ENCODE results near the gene AKAP7. TPM values are rescaled to one million over a fixed set of nuclear protein-coding genes. Genes with fewer than 3 reads are reported as not detected.

Gene AKAP7
- total RNA-seq, 6 experiments from 2014 or later, result 1.1 to 3.9 (median 3.0) TPM

GRCh38 chr6:131134220-131134979 is 867 bp upstream of the AKAP7 start:
- Mint-ChIP-seq H3K9me3 (no peaks in the 10 kb centered on the region), H3K4me3 (peak overlapping the region; percentile 90), H3K27me3 (ENCODE audit: insufficient read depth) (peaks cover 1% of the 10 kb centered on the region; the same call in 1 of the 2 replicates), H3K27ac (peak overlapping the region; percentile 93), H3K4me1 (ENCODE audit: low read depth) (peaks cover 22% of the 10 kb centered on the region), H3K36me3 (ENCODE audit: low read depth) (no peaks in the 10 kb centered on the region)
- DNase-seq, result no peak
- TF ChIP-seq, protein P1, sequence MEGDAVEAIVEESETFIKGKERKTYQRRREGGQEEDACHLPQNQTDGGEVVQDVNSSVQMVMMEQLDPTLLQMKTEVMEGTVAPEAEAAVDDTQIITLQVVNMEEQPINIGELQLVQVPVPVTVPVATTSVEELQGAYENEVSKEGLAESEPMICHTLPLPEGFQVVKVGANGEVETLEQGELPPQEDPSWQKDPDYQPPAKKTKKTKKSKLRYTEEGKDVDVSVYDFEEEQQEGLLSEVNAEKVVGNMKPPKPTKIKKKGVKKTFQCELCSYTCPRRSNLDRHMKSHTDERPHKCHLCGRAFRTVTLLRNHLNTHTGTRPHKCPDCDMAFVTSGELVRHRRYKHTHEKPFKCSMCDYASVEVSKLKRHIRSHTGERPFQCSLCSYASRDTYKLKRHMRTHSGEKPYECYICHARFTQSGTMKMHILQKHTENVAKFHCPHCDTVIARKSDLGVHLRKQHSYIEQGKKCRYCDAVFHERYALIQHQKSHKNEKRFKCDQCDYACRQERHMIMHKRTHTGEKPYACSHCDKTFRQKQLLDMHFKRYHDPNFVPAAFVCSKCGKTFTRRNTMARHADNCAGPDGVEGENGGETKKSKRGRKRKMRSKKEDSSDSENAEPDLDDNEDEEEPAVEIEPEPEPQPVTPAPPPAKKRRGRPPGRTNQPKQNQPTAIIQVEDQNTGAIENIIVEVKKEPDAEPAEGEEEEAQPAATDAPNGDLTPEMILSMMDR (IDR thresholded peaks at IDR 0.05), result no peak

- TF ChIP-seq, protein P1 (IDR thresholded peaks at IDR 0.05), result no peak
- Mint-ChIP-seq H3K9me3 (no peaks in the 10 kb centered on the region), H3K27ac (peak overlapping the region; percentile 93), H3K27me3 (ENCODE audit: insufficient read depth) (peaks cover 1% of the 10 kb centered on the region; the same call in 1 of the 2 replicates), H3K4me3 (peak overlapping the region; percentile 90), H3K36me3 (ENCODE audit: low read depth) (no peaks in the 10 kb centered on the region), H3K4me1 (ENCODE audit: low read depth) (peaks cover 22% of the 10 kb centered on the region)
- DNase-seq, result no peak
Observed at GRCh38 chr6:131134980-131135243, 355 bp upstream of the AKAP7 start.

DNA sequence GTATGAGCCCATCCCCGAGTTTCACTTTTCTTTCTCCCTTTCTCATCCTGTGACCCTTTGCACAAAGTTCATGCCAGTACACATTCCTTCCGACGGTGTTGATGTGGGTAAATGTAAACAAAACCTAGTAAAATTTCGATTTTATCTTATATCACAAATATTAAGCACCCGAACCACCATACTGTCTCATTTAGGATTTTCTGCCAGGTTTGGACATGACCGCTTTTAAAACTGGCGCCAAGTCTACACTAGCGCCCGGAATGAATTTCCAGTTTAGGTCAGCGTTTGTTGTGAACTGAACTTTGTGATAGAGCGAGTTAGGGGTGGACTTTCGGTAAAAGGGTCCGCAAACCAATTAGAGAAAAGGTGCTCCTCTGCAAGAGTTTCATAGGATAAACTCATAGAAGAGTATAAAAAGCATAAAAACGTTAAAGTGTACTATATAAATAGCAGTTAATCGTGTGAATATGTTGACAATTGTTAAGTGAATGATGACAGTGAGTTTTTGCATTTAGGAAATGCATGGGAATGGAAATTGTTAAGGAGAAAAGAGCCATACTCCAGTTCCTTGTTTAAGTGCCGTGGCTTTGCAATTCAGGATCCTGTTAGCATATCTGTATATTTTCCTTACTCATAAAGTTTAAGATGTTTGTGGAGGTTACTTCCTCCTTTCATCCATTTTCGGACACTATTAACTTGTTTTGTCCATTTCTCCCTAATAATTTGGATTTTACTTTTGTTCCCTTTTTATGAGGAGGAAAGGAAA is 937 bp downstream of the AKAP7 start:
- peak; percentile 28 for DNase-seq
- Mint-ChIP-seq H3K36me3 (ENCODE audit: low read depth) (no peaks in the 10 kb centered on the region), H3K9me3 (no peaks in the 10 kb centered on the region), H3K27me3 (ENCODE audit: insufficient read depth) (peaks cover 1% of the 10 kb centered on the region; the same call in 1 of the 2 replicates), H3K4me1 (ENCODE audit: low read depth) (peaks cover 22% of the 10 kb centered on the region), H3K4me3 (peak overlapping the region; percentile 92), H3K27ac (peak overlapping the region; percentile 87)
- TF ChIP-seq, protein P1 (IDR thresholded peaks at IDR 0.05), result no peak

DNA sequence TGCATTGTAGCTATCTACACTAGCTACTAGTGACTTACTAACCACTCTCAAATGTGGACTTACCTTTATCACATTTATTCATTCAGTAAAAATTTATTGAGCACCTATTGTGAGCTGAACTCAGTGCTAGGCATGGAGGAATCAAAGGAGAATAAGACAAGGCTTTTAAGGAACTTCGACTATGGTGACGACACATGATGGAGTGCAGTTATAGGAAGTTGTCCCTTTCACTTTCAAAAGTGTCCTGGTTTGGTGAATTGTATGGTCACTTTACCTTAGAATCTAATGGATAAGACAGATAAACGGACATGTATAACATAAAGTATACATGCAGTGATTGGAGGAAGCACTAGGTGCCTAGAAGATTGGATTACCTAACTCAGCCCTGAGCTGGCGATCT is 4.3 kb downstream of the AKAP7 start:
- Mint-ChIP-seq H3K4me1 (ENCODE audit: low read depth) (peaks cover 14% of the 10 kb centered on the region), H3K9me3 (no peaks in the 10 kb centered on the region), H3K36me3 (ENCODE audit: low read depth) (no peaks in the 10 kb centered on the region), H3K27me3 (ENCODE audit: insufficient read depth) (peaks cover 1% of the 10 kb centered on the region), H3K27ac (no peak overlapping the region), H3K4me3 (no peak overlapping the region)
- DNase-seq, result no peak
- TF ChIP-seq, protein P1 (IDR thresholded peaks at IDR 0.05), result no peak

GRCh38 chr6:131143319-131143718 is 8.1 kb downstream of the AKAP7 start:
- no peaks in the 10 kb centered on the region for H3K4me1 Mint-ChIP-seq (ENCODE audit: low read depth)
- TF ChIP-seq, protein P1 (IDR thresholded peaks at IDR 0.05), result no peak
- H3K36me3 Mint-ChIP-seq (ENCODE audit: low read depth), result no peaks in the 10 kb centered on the region
- H3K9me3 Mint-ChIP-seq, result no peaks in the 10 kb centered on the region
- H3K4me3 Mint-ChIP-seq, result no peak overlapping the region
- no peaks in the 10 kb centered on the region; the same call in 1 of the 2 replicates for H3K27me3 Mint-ChIP-seq (ENCODE audit: insufficient read depth)
- H3K27ac Mint-ChIP-seq, result no peak overlapping the region
- no peak for DNase-seq

All from HFFc6 (cell line).